Stimulated activated naive CD8-positive, alpha-beta T cell treated with anti-CD3 and anti-CD28 coated beads, Interleukin-15, Interleukin-2, amounts not matched to agents 100 U/mL and 50 U/mL, for 24 hours (primary cell): ENCODE data around the gene PAQR5.

Source experiments
- ATAC-seq: fragments of 150-1000 bp; cut with Tn5 transposase; one replicate; pipeline ENCODE4 v1.10.0; 2021
- DNase-seq: peaks from one replicate; pipeline ENCODE4 v3.0.0; 2021

PAQR5 gene

DNA sequence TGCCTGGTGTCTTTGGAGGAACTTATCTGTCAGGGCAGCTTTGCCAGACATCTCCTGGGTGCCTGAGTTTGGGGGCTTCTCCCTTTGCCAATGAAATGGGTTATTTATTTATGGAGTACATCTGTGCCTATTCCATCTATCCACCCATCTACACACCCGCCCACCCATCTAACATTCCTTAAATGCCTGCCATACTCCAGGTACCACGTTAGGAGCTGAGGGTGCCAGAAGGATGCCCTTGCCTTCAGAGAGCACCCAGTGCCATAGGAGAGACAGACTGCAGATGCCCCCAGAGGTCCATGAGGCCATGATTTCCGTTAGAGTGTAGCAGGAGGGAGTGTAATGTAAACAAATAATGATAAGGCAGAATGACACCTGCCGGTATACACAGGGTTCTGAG is 93.6 kb downstream of the PAQR5 start:
- ATAC-seq (no peak), DNase-seq (no peak)

DNA sequence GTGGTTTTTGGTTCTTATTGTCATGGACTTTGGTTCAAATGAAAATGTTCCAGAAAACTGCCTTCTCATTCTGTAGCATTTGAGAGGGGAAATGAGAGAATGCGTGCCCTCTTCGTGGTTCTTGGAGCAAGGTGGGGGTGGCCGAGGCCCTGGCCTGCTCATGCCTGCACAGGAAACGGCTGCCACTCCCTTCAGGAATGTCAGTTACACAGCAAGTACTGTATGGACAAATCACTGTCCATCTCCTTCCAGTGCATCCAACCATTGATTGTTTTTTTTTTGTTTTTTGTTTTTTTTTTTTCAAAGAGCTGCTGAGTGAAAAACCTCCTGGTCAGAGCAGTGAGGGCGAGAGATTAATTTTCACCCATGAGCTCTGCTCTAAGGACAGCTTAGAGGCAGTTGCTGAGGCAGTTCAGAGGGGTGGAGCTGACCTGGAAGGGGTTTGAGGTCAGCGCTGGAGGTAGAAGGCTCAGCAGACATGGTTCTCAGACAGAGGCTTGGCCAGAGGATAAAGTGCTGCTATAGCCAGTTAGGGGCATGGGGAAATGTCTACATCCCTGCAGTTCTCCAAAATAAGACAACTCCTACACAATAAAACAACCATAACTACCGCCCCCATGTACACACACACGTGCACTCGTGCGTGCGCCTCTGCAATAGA is 95.2 kb downstream of the PAQR5 start:
- ATAC-seq (no peak), DNase-seq (no peak)

DNA sequence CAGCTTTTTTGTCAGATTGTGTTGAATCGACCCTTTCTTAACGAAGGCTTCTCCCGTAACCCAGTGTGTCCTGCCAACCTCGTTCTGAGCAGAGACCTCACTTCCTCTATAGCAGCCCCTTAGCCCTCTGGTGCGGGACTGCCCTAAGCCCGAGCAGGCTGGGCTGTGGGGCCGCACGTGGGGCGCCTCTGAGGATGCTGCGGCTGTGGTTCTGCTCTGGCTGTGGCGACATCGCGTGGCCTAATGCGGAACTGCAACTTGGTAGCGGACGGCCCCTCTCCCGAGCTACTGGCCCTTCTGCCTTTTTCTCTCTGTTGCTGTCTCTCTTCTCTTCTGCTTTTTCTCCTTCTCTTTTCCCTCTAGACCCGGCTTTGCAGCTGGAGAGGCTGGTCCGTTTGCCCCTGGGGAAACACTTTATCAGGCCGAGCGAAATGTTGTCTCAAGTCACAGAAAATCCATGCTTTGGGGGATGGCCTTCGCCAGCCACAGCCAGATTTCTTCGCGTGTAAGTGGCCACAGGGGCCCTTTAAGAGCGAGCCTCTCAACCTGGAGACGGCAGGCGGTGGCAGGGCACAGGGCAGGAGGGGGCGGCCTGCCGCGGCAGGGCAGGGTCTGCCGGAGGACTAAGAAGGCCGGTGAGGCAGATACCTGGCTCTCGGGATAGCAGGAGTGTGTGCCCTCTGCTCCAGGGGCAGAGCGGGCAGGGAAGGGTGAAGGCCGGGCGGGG is 96.0 kb downstream of the PAQR5 start:
- ATAC-seq (peak; percentile 93), DNase-seq (peak; percentile 92)

DNA sequence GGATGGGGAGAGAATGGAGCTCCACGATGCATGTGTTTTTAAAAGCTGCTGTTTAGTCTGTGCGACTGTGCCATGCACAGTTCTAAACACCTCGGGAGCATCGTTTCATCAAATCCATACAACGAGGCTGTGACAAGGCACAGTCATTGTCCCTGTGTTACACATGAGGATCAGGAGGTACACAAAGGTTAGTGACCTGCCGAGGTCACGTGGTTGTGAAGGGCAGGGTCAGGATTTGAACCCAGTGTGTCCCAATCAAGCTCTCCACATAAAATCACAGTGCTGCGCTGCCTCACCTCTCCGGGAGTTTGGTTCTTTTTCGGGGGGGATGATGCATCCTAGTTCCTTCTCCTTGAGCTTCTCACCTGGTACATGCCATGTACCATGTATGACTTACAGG is 96.7 kb downstream of the PAQR5 start:
- ATAC-seq (no peak), DNase-seq (no peak)

DNA sequence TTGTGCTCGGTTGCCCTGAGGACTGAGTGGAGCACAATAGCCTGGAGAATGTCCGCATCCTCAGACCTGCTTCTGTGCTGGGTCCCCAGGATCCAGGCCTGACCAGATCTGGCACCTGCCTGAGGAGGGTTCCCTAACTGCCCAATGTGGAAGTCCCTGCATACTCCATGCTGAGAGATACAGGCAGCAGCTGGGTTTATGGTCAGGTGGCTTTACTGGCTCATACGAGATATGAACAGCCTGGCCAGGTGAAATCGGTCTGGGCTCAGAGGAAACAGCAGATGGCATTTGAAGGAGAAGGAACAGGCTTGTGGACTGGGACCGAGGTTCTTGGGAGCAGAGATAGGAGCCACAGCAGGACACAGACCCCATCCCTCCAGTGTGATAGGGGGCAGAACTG is 97.3 kb downstream of the PAQR5 start:
- DNase-seq (no peak), ATAC-seq (no peak)

DNA sequence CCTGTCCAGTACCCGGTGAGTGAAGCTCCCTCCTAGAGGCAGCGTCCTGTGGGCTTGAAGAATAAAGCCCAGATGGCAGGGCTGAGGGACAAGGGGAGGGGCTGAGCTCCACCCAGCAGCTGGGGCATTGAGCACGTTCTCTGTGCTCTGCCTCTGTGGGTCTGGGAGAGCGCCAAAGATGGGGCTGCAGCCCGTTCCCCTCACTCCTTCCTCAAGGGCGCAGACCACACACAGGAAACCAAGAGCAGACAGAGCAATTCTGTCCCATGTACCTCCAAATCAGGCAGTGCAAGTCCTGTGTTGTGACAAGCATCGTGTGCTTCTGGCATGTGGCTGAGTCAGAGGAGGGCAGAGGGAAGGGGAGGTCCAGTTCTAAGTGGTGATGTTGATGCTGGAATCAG is 99.8 kb downstream of the PAQR5 start:
- DNase-seq (no peak), ATAC-seq (no peak)

DNA sequence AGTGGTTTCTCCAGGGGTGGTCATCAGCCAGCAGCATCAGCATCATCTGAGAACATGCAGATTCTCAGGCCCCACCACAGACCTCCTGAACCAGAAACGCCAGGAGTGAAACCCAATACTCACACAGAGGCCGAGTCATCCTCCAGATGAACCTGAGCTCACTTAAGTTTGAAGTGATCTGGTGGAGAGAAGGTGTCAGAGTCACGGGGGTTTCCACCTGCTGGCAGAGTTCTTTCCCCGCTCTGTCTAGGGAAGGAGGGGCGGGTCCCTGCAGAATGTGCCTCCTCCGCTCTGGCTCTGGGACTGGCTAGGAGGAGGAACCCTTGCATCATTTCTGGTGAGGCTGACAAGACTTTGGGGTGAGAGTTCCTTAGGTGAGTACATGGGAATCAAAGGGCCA is 102.1 kb downstream of the PAQR5 start:
- peak; percentile 50 for DNase-seq
- peak; percentile 97 for ATAC-seq

DNA sequence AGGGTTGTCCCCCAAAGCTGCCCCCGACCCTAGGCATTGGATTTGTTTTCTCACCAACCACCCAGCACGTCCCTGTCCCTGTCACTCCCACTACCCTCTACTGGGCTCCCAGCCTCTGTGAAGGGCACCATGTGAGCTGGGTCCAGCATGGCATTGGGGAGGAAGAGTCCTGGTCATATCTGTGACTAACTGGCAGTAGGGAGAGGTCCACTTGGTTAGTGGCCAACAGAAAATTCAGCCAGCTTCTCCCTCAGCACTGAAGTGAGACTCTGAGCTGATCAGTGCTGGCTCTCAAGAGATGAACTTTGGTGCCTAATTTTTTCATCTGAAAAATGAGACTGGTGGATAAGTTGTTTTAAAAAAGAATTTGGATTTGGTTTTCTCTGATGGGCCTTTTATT is 104.1 kb downstream of the PAQR5 start:
- no peak for DNase-seq
- no peak for ATAC-seq

DNA sequence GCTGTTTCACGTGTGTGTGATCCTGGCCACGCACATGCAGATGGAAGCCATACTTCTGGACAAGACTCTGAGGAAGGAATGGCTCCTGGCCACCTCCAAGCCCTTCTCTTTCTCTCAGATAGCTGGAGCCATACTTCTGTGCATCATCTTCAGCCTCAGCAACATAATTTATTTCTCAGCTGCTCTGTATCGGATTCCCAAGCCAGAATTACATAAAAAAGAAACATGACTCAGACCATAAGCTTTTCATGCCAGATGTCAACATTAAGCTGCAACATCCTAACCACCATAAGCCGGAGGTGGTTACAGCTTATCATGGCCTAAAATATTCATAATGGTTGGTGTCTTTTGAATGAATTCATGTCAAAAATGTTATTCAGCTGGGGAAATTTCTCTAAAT is 104.9 kb downstream of the PAQR5 start:
- ATAC-seq = no peak
- no peak for DNase-seq

DNA sequence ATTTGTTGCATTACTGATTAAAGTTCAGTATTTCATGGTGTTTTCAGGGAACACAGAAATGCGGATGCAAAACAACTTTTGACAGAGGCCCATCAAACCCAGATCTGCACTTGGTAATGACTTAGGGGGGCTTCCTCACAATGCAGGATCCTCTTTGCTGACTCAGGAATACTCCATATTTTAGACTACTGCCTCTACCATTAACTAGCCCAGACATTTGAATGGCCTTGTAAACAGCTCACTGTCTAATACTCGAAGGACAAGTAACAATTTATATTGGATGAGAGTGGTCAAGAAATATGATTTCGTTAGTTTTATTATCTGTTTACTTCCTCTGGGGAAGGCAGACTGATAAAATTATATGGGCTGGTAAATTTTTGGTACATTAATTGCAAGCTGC is 106.4 kb downstream of the PAQR5 start:
- no peak for ATAC-seq
- DNase-seq = no peak

DNA sequence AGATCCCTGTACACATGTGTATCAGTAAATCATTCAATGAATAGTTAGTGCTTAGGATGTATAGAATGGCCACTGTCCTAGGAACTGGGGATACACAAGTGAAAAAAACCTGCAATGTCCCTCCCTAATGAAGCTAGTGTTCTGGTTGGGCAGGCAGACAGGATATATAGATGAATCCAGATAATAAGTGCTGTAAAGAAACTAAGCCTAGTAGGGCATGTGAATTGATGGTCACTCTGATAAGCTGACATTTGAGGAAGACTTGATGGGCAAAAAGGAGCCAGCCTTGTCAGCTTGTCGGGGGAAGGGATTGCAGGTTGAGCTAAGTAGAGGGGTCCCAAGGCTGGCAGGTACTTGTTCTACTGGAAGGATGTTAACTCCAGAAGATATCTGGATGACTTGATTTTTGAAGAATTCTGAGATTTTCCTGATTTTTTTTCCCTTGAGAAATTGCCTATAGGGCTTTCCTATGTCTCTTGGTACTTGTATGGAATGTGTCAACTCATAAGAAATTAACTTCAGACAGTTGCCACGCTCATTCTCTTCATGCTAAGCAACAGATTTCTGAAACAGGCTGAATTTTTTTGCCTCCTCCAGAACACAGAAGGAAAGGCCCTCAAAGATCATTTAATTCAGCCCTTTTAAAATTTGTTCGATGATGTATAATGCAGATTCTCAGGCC is 109.1 kb downstream of the PAQR5 start:
- ATAC-seq = no peak
- DNase-seq = no peak

DNA sequence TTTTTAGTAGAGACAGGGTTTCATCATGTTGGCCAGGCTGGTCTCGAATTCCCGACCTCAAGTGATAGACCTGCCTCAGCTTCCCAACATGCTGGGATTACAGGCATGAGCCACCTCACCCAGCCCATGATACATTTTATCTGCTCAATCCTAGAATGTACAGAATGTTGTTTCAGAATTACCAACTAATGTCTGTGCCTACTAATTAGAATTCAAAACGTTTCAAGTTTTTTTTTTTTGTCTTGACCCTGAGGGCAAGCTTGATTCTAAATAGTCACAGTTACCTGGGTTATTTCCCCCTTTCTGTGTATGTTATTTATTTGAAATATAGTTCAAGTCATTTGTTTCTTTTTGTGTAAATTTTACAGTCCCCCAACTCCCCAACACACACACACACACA is 110.1 kb downstream of the PAQR5 start:
- ATAC-seq (no peak), DNase-seq (no peak)

DNA sequence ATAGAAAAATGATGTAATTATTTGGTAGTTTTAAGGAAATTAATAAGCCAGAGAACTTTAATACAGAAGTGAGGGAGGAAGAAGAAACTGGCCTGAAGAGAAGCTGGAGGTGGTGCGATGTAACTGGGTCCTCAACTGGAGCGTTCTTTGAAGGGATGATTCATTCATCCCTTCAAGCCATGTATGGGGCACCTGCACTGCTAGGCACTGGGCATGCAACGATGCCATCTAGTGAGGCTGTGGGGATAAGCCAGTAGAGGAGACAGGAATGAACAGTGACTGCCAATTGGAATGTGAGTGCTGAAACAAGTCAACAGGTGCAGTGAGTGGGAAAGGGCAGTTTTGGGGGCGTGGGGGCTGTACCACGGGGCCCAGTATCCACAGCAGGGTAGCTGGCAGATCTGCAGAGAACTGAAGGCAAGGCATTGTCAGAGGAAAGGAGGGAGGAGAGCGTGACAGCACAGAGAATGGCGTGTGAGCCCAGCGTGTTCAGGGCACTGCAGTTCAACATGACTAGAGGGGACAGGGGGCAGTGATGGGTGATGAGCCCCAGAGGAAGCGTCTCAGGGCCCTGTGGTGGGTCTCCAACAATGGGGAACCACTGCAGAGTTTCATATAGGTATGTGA is 111.6 kb downstream of the PAQR5 start:
- ATAC-seq (peak; percentile 75), DNase-seq (peak; percentile 45)

DNA sequence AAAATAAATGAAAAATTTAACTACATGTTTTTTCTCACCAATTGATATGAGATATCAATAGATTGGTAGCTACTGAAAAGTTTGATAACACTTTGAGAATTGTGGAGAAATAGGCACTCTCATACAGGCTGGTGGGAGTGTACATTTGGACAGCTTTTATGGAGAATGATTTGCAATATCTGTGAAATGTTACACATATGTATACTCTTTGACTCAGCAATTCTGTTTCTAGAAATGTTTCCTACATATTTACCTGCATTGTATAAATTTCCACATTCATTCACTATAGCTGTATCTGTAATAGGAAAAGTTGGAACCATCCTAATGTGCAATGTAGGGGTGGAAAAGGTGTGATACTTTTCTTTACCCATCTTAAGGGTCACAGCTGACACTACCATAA is 113.6 kb downstream of the PAQR5 start:
- ATAC-seq = no peak
- DNase-seq = no peak

DNA sequence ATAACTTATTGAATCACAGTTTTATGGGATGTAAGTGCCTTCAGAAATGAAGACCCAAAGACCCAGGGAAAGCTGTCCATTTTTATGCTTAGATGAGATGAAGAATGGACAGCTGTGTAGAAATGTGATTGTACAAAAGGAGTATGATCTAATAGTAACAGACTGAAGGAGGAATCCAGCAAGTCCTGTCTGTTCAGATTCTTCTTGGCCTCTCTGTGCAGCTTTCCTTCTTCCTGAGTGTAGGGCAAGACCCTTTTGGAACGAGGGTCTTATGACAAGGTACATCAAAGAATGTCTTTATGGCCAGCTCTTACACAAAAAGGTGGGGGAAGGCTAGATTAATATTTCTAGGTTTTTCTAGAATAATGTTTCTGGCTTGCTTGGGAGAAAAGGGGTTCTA is 114.0 kb downstream of the PAQR5 start:
- ATAC-seq (no peak), DNase-seq (no peak)

DNA sequence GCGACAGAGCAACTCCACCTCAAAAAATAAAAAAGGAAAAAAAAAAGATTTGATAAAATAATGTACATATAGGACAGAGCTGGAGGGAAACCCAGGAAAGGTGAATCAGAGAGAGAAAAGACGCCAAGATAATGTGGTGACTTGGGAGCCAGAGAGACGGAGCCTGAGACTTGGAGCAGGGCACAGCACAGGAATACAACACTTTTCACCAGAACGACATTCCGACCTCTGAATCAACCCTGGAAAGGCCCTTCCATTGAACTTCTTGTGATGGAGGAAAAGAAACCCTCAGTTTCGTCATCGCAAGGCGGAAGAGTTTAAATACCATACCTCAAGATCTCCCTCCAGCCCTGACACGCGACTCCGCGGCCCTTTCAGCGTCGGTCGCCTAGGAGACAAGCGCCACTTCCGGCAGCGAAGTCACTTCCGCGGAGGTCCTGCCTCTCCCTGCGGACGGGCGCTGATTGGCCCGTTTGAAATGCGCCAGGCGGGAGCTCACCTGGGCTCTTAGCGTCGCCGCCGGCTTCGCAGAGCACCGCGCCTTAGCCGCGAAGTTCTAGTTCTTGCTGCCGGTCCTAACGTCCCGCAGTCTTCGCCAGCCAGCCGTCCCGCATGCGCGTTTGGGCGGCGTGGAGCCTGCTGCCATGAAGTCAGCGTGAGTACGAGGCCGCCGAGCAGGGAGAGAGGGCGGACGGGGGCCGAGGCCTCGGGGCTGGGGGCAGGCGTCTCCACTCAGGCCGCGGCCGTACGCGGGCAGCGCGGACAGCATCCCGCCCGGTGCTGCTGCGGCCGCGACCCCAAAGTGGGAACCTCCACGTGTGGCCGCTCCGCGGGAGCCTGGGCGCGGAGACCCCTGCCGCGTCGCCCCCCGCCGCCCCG is 115.3 kb downstream of the PAQR5 start, which contains the start of gene KIF23:
Gene KIF23 (plus strand): TSS at position 528 of the 879 bp plus-strand sequence. CDS start 117 bp downstream, at position 645.
- ATAC-seq (peak; percentile 98), DNase-seq (peak; percentile 92)

DNA sequence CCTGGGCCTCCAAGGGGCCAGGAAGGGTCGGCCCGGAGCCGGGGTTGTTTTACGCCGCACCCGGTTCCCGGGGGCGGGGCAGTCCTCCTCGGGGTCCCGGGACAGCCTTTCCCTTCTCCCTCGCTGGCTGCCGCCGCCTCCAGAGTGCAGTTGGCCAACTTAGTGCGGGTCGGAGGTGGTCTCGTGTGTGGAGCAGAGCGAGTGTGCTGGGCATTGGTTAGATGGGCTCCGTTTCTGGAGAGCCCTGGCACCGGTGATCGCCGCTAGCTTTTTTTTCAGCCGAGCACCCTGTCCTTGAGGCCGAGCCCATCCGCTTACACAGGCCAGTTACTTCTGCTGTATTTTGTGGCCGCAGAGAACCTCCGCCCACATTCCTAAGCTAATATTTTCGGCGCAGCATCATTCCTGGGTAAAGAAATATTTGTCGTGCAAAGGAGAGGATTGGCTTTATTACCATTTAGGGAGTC is 116.0 kb downstream of the PAQR5 start:
- DNase-seq (peak; percentile 27), ATAC-seq (peak; percentile 3)

DNA sequence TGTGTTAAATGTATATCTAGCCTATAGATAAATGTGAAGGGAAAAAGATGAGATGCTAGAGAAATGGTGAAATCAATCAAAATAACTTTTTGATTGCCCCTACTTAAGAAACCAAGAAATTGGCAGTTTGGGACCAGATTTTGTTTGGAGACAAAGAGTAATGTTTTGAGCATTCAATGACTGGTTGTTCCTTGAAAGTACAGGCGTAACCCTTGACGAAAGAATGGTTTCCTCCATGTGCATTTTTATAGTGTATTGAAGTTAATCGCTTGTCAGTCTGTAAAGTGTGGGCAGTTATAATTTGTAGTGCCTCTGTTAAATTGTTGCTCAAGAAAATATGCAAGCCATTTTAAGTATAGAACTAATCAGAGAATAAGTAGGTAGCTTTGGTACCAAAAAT is 116.7 kb downstream of the PAQR5 start:
- DNase-seq (no peak), ATAC-seq (no peak)

DNA sequence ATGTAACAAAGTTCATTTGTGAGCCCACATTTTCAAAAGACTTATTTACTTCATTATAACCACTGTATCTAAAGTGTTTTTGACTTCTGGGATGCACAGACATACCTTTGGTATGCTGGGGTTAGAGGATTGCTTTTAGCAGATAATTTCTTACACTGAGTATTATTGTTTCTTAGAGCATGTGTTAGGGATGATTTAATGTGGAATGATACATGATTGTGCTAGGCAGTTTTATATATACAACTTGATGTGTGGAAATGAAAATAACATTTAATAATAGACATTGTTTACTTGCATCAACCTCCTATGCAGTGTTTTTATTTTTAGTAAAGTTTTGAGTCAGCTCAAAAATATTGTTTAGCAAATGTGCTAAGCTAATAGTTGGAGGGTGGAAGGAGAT is 118.9 kb downstream of the PAQR5 start:
- ATAC-seq (no peak), DNase-seq (no peak)

DNA sequence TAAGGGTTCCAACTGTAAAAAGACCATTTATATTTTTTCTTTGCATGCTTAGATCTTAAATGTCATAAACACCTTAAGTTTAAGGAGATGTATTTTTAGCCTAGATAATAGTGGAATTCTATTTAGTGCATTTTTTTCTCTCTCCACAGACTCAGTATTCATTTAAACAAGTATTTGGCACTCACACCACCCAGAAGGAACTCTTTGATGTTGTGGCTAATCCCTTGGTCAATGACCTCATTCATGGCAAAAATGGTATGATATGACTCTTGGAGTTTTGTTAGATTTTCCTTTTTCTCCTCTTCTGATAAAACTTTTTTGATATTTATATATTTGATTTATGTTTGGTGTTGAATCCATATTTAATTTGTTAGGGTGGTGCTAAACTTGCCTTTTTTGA is 122.8 kb downstream of the PAQR5 start:
- no peak for DNase-seq

DNA sequence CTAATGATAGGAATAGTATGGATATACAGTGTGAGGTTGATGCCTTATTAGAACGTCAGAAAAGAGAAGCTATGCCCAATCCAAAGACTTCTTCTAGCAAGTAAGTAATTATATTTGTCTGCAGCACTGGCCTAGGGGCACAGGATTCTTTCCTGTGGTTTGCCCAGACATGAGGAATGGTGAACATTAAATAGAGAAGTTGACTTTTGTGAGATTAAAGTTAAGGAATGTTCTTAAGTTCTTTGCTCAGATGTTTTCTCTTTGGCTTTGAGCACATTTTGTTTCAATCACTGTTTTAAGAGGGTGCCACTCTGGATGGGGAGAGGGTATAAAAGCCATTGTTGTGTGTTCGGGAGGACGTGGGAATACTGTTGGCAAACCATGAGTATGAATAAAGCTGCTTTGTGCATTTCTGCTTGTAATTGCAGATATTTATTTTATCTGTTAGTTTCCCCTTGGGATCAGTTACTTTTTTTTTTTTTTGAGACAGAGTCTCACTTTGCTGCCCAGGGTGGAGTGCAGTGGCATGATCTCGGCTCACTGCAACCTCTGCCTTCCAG is 123.7 kb downstream of the PAQR5 start:
- no peak for ATAC-seq
- DNase-seq = no peak

More for the DNA sequence above, 122.8 kb downstream of the PAQR5 start:
- ATAC-seq = no peak
